Kidney (tissue), 14 donors: ENCODE data around the gene LRRC51. TPM values are rescaled to one million over a fixed set of nuclear protein-coding genes. Genes with fewer than 3 reads are reported as not detected.

ENCODE experiments used
- DNase-seq, 5 donors: peaks; one replicate each; pipeline ENCODE4 v3.0.0-alpha.2; 2013 to 2020
- FAIRE-seq: peaks from 2 replicates; lab custom pipeline; 2012; peaks lifted over from hg19 to GRCh38; lab: Jason Lieb, UNC
- H3K27ac ChIP-seq, 2 donors: one replicate each; pipeline ENCODE4 v1.7.0; 2013; ENCODE audit warnings: low read depth in 2 of 2, low read length in 2 of 2, inconsistent platforms in 1 of 2
- H3K27me3 ChIP-seq: one replicate; pipeline ENCODE4 v1.7.1; 2013; ENCODE audit warnings: low read length, inconsistent platforms; ENCODE audit not compliant: control insufficient read depth, insufficient read depth
- H3K36me3 ChIP-seq, 3 donors: one replicate each; pipeline versions ENCODE4 v1.7.0 to v1.7.1; 2013; ENCODE audit warnings: low read length in 3 of 3, control low read depth in 1 of 3, inconsistent platforms in 1 of 3; ENCODE audit not compliant: insufficient read depth in 3 of 3, control insufficient read depth in 2 of 3
- H3K4me1 ChIP-seq, 3 donors: one replicate each; pipeline versions ENCODE4 v1.7.0 to v1.7.1; 2013; ENCODE audit warnings: low read length in 3 of 3, inconsistent platforms in 1 of 3, low read depth in 1 of 3; ENCODE audit not compliant: control insufficient read depth in 2 of 3, insufficient read depth in 2 of 3
- H3K4me3 ChIP-seq, 3 donors: one replicate each; pipeline versions ENCODE4 v1.7.0 to v1.8.1; 2013; ENCODE audit warnings: low read length in 3 of 3, control low read depth in 1 of 3, inconsistent platforms in 1 of 3
- H3K9ac ChIP-seq, 3 donors: one replicate each; pipeline versions ENCODE4 v1.7.0 to v1.7.1; 2013; ENCODE audit warnings: low read length in 3 of 3, control low read depth in 1 of 3, inconsistent platforms in 1 of 3
- H3K9me3 ChIP-seq, 3 donors: one replicate each; pipeline versions ENCODE4 v1.7.0 to v1.7.1; 2013; ENCODE audit warnings: low read length in 3 of 3, control low read depth in 1 of 3, inconsistent platforms in 1 of 3; ENCODE audit not compliant: control insufficient read depth in 2 of 3, insufficient read depth in 1 of 3
- CTCF ChIP-seq: IDR thresholded peaks from 3 replicates; pipeline ENCODE4 v1.5.1; 2012; ENCODE audit warnings: mild to moderate bottlenecking, moderate library complexity, borderline replicate concordance; ENCODE audit not compliant: insufficient read depth; ENCODE audit errors: extremely low read depth
- intact Hi-C: fragments of 100-400 bp; cut with DNase I; formaldehyde crosslinking; loops from one replicate; pipeline ENCODE4 v1.11.1; 2022
- polyA plus RNA-seq: library from polyadenylated mRNA; stranded (reverse); fragments of 350-450 nt; fragmentation: Illumina TruSeq; extraction: RNeasy Lipid Tissue Mini Kit (QIAGEN cat#74804); gene quantifications from one replicate; pipeline ENCODE4 v1.2.3, GENCODE V29; 2014; ENCODE audit warnings: low read depth, low replicate concordance; ENCODE audit not compliant: insufficient read depth
- total RNA-seq: library from RNA; stranded (reverse); fragmentation: NEBNext Ultra II Directional; extraction: Animal tissue kit (Norgen Biotek cat#: 25700); gene quantifications from one replicate; pipeline ENCODE4 v1.2.1, GENCODE V29; 2021
- donor health status: control.
- donor health status: control.
- donor health status: control.
- donor health status: control.
- donor health status: control.
- donor health status: DM: yes; HTN: yes; CAD: no.
- donor health status: Normal renal cell carcinoma (clear cell type).

LRRC51 gene
- total and polyA plus RNA-seq, 2 donors from 2014 or later, result 23.3 to 28.9 TPM

- peaks cover 0 to 4% (median 0%) of the 10 kb centered on the region in 3 donors for H3K9me3 ChIP-seq
- DNase-seq, result peak in 2 of 5 donors; percentile 3 to 31
- no peak for FAIRE-seq
- intact Hi-C loops, result no loop called here
- peak overlapping the region; percentile 63 to 80 for H3K27ac ChIP-seq
- H3K4me1 ChIP-seq, result peaks cover 0 to 11% (median 8%) of the 10 kb centered on the region in 3 donors
- no peak for TF ChIP-seq CTCF
- no peaks in the 10 kb centered on the region for H3K36me3 ChIP-seq
- no peak overlapping the region for H3K4me3 ChIP-seq
- peak overlapping the region in 2 of 3 donors; percentile 26 to 46 for H3K9ac ChIP-seq
- H3K27me3 ChIP-seq, result no peaks in the 10 kb centered on the region
Observed at GRCh38 chr11:72123117-72123653, 42.5 kb downstream of the LRRC51 start.

GRCh38 chr11:72124046-72124445 is 43.4 kb downstream of the LRRC51 start:
- no peak for FAIRE-seq
- Histone ChIP-seq H3K4me3 (no peak overlapping the region), H3K27me3 (no peaks in the 10 kb centered on the region), H3K36me3 (no peaks in the 10 kb centered on the region), H3K27ac (peak overlapping the region; percentile 63 to 80), H3K4me1 (peaks cover 0 to 11% (median 8%) of the 10 kb centered on the region in 3 donors), H3K9me3 (peaks cover 0 to 4% (median 0%) of the 10 kb centered on the region in 3 donors), H3K9ac (peak overlapping the region in 1 of 3 donors; percentile 26)
- no peak for TF ChIP-seq CTCF
- peak in 1 of 5 donors; percentile 82 for DNase-seq
- intact Hi-C loops, result no loop called here

- no peak overlapping the region for H3K4me3 ChIP-seq
- no peak overlapping the region for H3K9ac ChIP-seq
- H3K27me3 ChIP-seq, result no peaks in the 10 kb centered on the region
- intact Hi-C loops, result no loop called here
- TF ChIP-seq CTCF, result no peak
- FAIRE-seq (no peak), DNase-seq (no peak)
- H3K9me3 ChIP-seq, result peaks cover 0 to 4% (median 0%) of the 10 kb centered on the region in 3 donors
- no peak overlapping the region for H3K27ac ChIP-seq
- no peaks in the 10 kb centered on the region for H3K36me3 ChIP-seq
- H3K4me1 ChIP-seq, result peaks cover 0 to 11% (median 8%) of the 10 kb centered on the region in 3 donors
Observed at GRCh38 chr11:72125956-72126355, 45.3 kb downstream of the LRRC51 start.
